WTC11 (cell line): Measurements from ENCODE around the gene SOX14. TPM values are rescaled to one million over a fixed set of nuclear protein-coding genes. Genes with fewer than 3 reads are reported as not detected.

ENCODE experiments used
- ATAC-seq: fragments of 200-7000 bp; cut with Tn5 transposase; 2 replicates; pipeline ENCODE4 v1.10.0; 2021; ENCODE audit warnings: mild to moderate bottlenecking, moderate library complexity
- CTCF ChIA-PET: fragments of 300-600 bp; sonication (Branson Sonifier 250); formaldehyde crosslinking; loops from one replicate; lab custom pipeline; 2021; ENCODE audit warnings: antibody characterized with exemption; lab: Charles Lee
- POLR2A ChIA-PET: fragments of 350-600 bp; sonication (Branson Sonifier 250); formaldehyde crosslinking; loops from one replicate; lab custom pipeline; 2021; ENCODE audit warnings: antibody characterized with exemption; lab: Charles Lee
- DNase-seq: peaks from one replicate; pipeline ENCODE4 v3.0.0; 2021; ENCODE audit warnings: low spot score
- H3K27ac Mint-ChIP-seq: 2 replicates; pipeline ENCODE4 v1.8.0; 2021; ENCODE audit warnings: mixed read lengths
- H3K27me3 Mint-ChIP-seq: 2 replicates; pipeline ENCODE4 v1.8.0; 2021; ENCODE audit warnings: low read depth, mild to moderate bottlenecking, moderate library complexity, mixed read lengths
- H3K36me3 Mint-ChIP-seq: 2 replicates; pipeline ENCODE4 v1.8.0; 2021; ENCODE audit warnings: mixed read lengths
- H3K4me1 Mint-ChIP-seq: 2 replicates; pipeline ENCODE4 v1.8.0; 2022; ENCODE audit warnings: mixed read lengths
- H3K4me3 Mint-ChIP-seq: 2 replicates; pipeline ENCODE4 v1.8.0; 2021; ENCODE audit warnings: mild to moderate bottlenecking, moderate library complexity, mixed read lengths
- H3K9me3 Mint-ChIP-seq: 2 replicates; pipeline ENCODE4 v1.8.0; 2021; ENCODE audit warnings: mixed read lengths
- ATF1 ChIP-seq: sonication (generic); formaldehyde crosslinking; IDR thresholded peaks from 2 replicates; pipeline ENCODE4 v1.8.1; 2023; ENCODE audit warnings: mild to moderate bottlenecking, moderate library complexity, missing genetic modification reagents
- CDX4 ChIP-seq: fragments of 250-450 bp; sonication (Bioruptor Pico); IDR thresholded peaks from 2 replicates; pipeline ENCODE4 v1.9.0; 2021; ENCODE audit warnings: moderate library complexity, mild to moderate bottlenecking, inconsistent platforms, borderline replicate concordance
- CREM ChIP-seq: sonication (generic); formaldehyde crosslinking; IDR thresholded peaks from 2 replicates; pipeline ENCODE4 v1.8.1; 2022; ENCODE audit warnings: mild to moderate bottlenecking, missing genetic modification reagents, moderate library complexity
- ETV6 ChIP-seq: sonication (generic); formaldehyde crosslinking; IDR thresholded peaks from 2 replicates; pipeline ENCODE4 v1.8.1; 2022; ENCODE audit warnings: mild to moderate bottlenecking, missing genetic modification reagents
- FOXP1 ChIP-seq: sonication (generic); formaldehyde crosslinking; IDR thresholded peaks from 2 replicates; pipeline ENCODE4 v1.8.0; 2022; ENCODE audit warnings: missing genetic modification reagents, mild to moderate bottlenecking, moderate library complexity, borderline replicate concordance
- IRF2 ChIP-seq: sonication (generic); formaldehyde crosslinking; IDR thresholded peaks from 2 replicates; pipeline ENCODE4 v1.8.0; 2022; ENCODE audit warnings: low read depth, missing genetic modification reagents, borderline replicate concordance
- MXD4 ChIP-seq: fragments of 250-450 bp; sonication (Bioruptor Pico); IDR thresholded peaks from 2 replicates; pipeline ENCODE4 v1.8.0; 2021; ENCODE audit warnings: mild to moderate bottlenecking, moderate library complexity, borderline replicate concordance
- SMAD4 ChIP-seq: sonication (generic); formaldehyde crosslinking; IDR thresholded peaks from 2 replicates; pipeline ENCODE4 v1.8.0; 2022; ENCODE audit warnings: mild to moderate bottlenecking, missing genetic modification reagents
- SP1 ChIP-seq: sonication (generic); formaldehyde crosslinking; conservative IDR thresholded peaks from 2 replicates; pipeline ENCODE4 v1.8.1; 2022; ENCODE audit warnings: missing genetic modification reagents
- USF2 ChIP-seq: sonication (generic); formaldehyde crosslinking; IDR thresholded peaks from 2 replicates; pipeline ENCODE4 v1.8.1; 2023; ENCODE audit warnings: mild to moderate bottlenecking, missing genetic modification reagents, moderate library complexity
- ZBTB21 ChIP-seq: sonication (generic); formaldehyde crosslinking; IDR thresholded peaks from 2 replicates; pipeline ENCODE4 v1.8.1; 2023; ENCODE audit warnings: mild to moderate bottlenecking, missing genetic modification reagents, borderline replicate concordance
- ZNF317 ChIP-seq: sonication (generic); formaldehyde crosslinking; IDR thresholded peaks from 2 replicates; pipeline ENCODE4 v1.8.1; 2023; ENCODE audit warnings: low read depth, mild to moderate bottlenecking, moderate library complexity, missing genetic modification reagents, borderline replicate concordance
- total RNA-seq: library from RNA; stranded (reverse); gene quantifications from 3 replicates; pipeline ENCODE4 v1.2.3, GENCODE V29; 2021
- TF ChIP-seq, protein P1 (sequence below): fragments of 250-450 bp; sonication (Bioruptor Pico); IDR thresholded peaks from 2 replicates; pipeline ENCODE4 v2.1.2; 2022; ENCODE audit warnings: mild to moderate bottlenecking, moderate library complexity
- TF ChIP-seq, protein P2 (sequence below): sonication (generic); formaldehyde crosslinking; IDR thresholded peaks from 2 replicates; pipeline ENCODE4 v1.8.1; 2023; ENCODE audit warnings: mild to moderate bottlenecking, moderate library complexity, missing genetic modification reagents
- TF ChIP-seq, protein P3 (sequence below): sonication (generic); formaldehyde crosslinking; IDR thresholded peaks from 2 replicates; pipeline ENCODE4 v1.8.0; 2023; ENCODE audit warnings: mild to moderate bottlenecking, missing genetic modification reagents
- TF ChIP-seq, protein P4 (sequence below): fragments of 250-450 bp; sonication (Bioruptor Pico); IDR thresholded peaks from 2 replicates; pipeline ENCODE4 v1.9.0; 2021; ENCODE audit warnings: mild to moderate bottlenecking

The SOX14 gene
- total RNA-seq, 1 experiment from 2014 or later: 0.70 TPM

- no peak for DNase-seq
- TF ChIP-seq ETV6 (0 out of 2 replicates have a peak, but pooled peaks have one; percentile 40), FOXP1 (no peak), SP1 (CRISPR knock-in tag) (0 out of 2 replicates have a peak, but pooled peaks have one; percentile 11)
- TF ChIP-seq, all 79 proteins: peak for 2
- ATAC-seq: peak; percentile 69
- peaks cover 8% of the 10 kb centered on the region for H3K9me3 Mint-ChIP-seq
- H3K27ac Mint-ChIP-seq: peak overlapping the region; percentile 47
- peaks cover 48% of the 10 kb centered on the region for H3K4me1 Mint-ChIP-seq
- peaks cover 7% of the 10 kb centered on the region; the same call in 1 of the 2 replicates for H3K36me3 Mint-ChIP-seq
- ChIA-PET POLR2A (no interaction called here), CTCF (no interaction called here)
- H3K4me3 Mint-ChIP-seq: peak overlapping the region; percentile 33
- no peaks in the 10 kb centered on the region for H3K27me3 Mint-ChIP-seq
These were observed 47.9 kb downstream of the SOX14 start for GRCh38 chr3:137812023-137812422.

DNA sequence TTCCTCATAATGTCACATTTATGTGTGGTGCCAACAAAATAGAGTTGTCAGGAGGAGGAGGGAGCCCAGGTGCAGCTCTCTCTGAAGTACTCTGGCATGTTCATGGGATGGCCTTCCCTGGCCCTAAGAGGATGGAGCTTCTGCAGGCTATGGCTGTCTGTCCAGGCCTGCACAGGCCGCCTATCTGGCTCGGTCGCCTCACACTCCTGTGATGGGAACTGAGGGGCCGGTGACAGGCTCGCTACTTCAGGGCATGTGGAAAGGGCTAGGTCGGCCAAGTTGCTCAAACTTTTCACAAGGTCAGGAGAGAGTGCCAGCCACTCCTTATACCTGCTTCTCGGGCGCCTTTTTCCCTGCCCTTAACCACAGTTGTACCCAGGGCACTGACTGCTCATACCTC lies 51.1 kb downstream of the SOX14 start:
- CTCF ChIA-PET: no interaction called here

More for the DNA sequence above, 51.1 kb downstream of the SOX14 start:
- Mint-ChIP-seq H3K36me3 (peaks cover 7% of the 10 kb centered on the region; the same call in 1 of the 2 replicates), H3K27me3 (no peaks in the 10 kb centered on the region), H3K4me3 (no peak overlapping the region), H3K27ac (no peak overlapping the region), H3K4me1 (peaks cover 30% of the 10 kb centered on the region), H3K9me3 (peaks cover 3% of the 10 kb centered on the region)
- DNase-seq (no peak), ATAC-seq (no peak)
- TF ChIP-seq, protein P1, sequence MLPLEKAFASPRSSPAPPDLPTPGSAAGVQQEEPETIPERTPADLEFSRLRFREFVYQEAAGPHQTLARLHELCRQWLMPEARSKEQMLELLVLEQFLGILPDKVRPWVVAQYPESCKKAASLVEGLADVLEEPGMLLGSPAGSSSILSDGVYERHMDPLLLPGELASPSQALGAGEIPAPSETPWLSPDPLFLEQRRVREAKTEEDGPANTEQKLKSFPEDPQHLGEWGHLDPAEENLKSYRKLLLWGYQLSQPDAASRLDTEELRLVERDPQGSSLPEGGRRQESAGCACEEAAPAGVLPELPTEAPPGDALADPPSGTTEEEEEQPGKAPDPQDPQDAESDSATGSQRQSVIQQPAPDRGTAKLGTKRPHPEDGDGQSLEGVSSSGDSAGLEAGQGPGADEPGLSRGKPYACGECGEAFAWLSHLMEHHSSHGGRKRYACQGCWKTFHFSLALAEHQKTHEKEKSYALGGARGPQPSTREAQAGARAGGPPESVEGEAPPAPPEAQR: no peak
- TF ChIP-seq, protein P2, sequence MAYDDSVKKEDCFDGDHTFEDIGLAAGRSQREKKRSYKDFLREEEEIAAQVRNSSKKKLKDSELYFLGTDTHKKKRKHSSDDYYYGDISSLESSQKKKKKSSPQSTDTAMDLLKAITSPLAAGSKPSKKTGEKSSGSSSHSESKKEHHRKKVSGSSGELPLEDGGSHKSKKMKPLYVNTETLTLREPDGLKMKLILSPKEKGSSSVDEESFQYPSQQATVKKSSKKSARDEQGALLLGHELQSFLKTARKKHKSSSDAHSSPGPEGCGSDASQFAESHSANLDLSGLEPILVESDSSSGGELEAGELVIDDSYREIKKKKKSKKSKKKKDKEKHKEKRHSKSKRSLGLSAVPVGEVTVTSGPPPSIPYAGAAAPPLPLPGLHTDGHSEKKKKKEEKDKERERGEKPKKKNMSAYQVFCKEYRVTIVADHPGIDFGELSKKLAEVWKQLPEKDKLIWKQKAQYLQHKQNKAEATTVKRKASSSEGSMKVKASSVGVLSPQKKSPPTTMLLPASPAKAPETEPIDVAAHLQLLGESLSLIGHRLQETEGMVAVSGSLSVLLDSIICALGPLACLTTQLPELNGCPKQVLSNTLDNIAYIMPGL (CRISPR knock-in tag): no peak
- TF ChIP-seq, protein P3, sequence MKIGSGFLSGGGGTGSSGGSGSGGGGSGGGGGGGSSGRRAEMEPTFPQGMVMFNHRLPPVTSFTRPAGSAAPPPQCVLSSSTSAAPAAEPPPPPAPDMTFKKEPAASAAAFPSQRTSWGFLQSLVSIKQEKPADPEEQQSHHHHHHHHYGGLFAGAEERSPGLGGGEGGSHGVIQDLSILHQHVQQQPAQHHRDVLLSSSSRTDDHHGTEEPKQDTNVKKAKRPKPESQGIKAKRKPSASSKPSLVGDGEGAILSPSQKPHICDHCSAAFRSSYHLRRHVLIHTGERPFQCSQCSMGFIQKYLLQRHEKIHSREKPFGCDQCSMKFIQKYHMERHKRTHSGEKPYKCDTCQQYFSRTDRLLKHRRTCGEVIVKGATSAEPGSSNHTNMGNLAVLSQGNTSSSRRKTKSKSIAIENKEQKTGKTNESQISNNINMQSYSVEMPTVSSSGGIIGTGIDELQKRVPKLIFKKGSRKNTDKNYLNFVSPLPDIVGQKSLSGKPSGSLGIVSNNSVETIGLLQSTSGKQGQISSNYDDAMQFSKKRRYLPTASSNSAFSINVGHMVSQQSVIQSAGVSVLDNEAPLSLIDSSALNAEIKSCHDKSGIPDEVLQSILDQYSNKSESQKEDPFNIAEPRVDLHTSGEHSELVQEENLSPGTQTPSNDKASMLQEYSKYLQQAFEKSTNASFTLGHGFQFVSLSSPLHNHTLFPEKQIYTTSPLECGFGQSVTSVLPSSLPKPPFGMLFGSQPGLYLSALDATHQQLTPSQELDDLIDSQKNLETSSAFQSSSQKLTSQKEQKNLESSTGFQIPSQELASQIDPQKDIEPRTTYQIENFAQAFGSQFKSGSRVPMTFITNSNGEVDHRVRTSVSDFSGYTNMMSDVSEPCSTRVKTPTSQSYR: no peak
- TF ChIP-seq IRF2 (CRISPR knock-in tag) (no peak), ZNF317 (CRISPR knock-in tag) (no peak), CREM (CRISPR knock-in tag) (no peak), CDX4 (no peak), ATF1 (CRISPR knock-in tag) (no peak), ZBTB21 (CRISPR knock-in tag) (no peak), SMAD4 (CRISPR knock-in tag) (no peak), USF2 (CRISPR knock-in tag) (no peak), MXD4 (no peak)
- TF ChIP-seq, protein P4, sequence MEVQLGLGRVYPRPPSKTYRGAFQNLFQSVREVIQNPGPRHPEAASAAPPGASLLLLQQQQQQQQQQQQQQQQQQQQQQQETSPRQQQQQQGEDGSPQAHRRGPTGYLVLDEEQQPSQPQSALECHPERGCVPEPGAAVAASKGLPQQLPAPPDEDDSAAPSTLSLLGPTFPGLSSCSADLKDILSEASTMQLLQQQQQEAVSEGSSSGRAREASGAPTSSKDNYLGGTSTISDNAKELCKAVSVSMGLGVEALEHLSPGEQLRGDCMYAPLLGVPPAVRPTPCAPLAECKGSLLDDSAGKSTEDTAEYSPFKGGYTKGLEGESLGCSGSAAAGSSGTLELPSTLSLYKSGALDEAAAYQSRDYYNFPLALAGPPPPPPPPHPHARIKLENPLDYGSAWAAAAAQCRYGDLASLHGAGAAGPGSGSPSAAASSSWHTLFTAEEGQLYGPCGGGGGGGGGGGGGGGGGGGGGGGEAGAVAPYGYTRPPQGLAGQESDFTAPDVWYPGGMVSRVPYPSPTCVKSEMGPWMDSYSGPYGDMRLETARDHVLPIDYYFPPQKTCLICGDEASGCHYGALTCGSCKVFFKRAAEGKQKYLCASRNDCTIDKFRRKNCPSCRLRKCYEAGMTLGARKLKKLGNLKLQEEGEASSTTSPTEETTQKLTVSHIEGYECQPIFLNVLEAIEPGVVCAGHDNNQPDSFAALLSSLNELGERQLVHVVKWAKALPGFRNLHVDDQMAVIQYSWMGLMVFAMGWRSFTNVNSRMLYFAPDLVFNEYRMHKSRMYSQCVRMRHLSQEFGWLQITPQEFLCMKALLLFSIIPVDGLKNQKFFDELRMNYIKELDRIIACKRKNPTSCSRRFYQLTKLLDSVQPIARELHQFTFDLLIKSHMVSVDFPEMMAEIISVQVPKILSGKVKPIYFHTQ: no peak
- POLR2A ChIA-PET: no interaction called here

Other genes starting within 250 kb of the SOX14 start
- 0.13 to 0.23 TPM (median 0.16 TPM) in 3 replicates for gene CLDN18, start 245.8 kb downstream of the SOX14 start, total RNA-seq